ENCODE results near the gene SLC34A3. TPM values are rescaled to one million over a fixed set of nuclear protein-coding genes. Genes with fewer than 3 reads are reported as not detected.
"Not testable (repeated sequence)": the region's sequence is repeated elsewhere in the genome, so short reads cannot be mapped to it uniquely, and the experiment has no call there.

Gene SLC34A3
- total RNA-seq, 1 donor from 2014 or later, result not detected

- not testable (repeated sequence) for H3K4me3 ChIP-seq (ENCODE audit: low read depth, low read length); DNase-seq (ENCODE audit: low read depth)
- TF ChIP-seq, protein P1, sequence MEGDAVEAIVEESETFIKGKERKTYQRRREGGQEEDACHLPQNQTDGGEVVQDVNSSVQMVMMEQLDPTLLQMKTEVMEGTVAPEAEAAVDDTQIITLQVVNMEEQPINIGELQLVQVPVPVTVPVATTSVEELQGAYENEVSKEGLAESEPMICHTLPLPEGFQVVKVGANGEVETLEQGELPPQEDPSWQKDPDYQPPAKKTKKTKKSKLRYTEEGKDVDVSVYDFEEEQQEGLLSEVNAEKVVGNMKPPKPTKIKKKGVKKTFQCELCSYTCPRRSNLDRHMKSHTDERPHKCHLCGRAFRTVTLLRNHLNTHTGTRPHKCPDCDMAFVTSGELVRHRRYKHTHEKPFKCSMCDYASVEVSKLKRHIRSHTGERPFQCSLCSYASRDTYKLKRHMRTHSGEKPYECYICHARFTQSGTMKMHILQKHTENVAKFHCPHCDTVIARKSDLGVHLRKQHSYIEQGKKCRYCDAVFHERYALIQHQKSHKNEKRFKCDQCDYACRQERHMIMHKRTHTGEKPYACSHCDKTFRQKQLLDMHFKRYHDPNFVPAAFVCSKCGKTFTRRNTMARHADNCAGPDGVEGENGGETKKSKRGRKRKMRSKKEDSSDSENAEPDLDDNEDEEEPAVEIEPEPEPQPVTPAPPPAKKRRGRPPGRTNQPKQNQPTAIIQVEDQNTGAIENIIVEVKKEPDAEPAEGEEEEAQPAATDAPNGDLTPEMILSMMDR (conservative IDR thresholded peaks at IDR 0.05; ENCODE audit: low read depth, low read length), result peak; percentile 51
These were observed 31.6 kb downstream of the SLC34A3 start for GRCh38 chr9:137262173-137262908.

DNA sequence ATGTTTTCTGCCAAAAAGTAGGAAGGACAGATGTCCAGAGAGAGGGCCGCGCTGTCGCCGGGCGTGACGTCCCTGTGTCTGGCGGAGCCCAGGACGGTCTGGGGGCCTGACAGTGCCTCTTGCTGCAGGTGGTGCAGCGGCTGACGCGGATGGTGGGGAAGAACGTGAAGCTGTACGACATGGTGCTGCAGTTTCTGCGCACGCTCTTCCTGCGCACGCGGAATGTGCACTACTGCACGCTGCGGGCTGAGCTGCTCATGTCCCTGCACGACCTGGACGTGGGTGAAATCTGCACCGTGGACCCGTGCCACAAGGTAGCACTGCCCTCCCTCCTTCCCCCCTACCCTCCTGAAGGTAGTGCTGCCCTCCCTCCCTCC lies 32.2 kb downstream of the SLC34A3 start:
- no peak overlapping the region for H3K4me3 ChIP-seq (ENCODE audit: low read depth, low read length)
- no peak for DNase-seq (ENCODE audit: low read depth)
- TF ChIP-seq, protein P1 (conservative IDR thresholded peaks at IDR 0.05; ENCODE audit: low read depth, low read length), result no peak

GRCh38 chr9:137263506-137263905 lies 32.8 kb downstream of the SLC34A3 start:
- TF ChIP-seq, protein P1 (conservative IDR thresholded peaks at IDR 0.05; ENCODE audit: low read depth, low read length), result no peak
- DNase-seq (ENCODE audit: low read depth), result no peak
- H3K4me3 ChIP-seq (ENCODE audit: low read depth, low read length), result no peak overlapping the region

GRCh38 chr9:137264067-137264466 lies 33.4 kb downstream of the SLC34A3 start:
- no peak overlapping the region for H3K4me3 ChIP-seq (ENCODE audit: low read depth, low read length)
- TF ChIP-seq, protein P1 (conservative IDR thresholded peaks at IDR 0.05; ENCODE audit: low read depth, low read length), result no peak
- no peak for DNase-seq (ENCODE audit: low read depth)

- no peak overlapping the region for H3K4me3 ChIP-seq (ENCODE audit: low read depth, low read length)
- TF ChIP-seq, protein P1 (conservative IDR thresholded peaks at IDR 0.05; ENCODE audit: low read depth, low read length), result no peak
- DNase-seq (ENCODE audit: low read depth), result no peak
These were observed 34.9 kb downstream of the SLC34A3 start for GRCh38 chr9:137265496-137266161.

DNA sequence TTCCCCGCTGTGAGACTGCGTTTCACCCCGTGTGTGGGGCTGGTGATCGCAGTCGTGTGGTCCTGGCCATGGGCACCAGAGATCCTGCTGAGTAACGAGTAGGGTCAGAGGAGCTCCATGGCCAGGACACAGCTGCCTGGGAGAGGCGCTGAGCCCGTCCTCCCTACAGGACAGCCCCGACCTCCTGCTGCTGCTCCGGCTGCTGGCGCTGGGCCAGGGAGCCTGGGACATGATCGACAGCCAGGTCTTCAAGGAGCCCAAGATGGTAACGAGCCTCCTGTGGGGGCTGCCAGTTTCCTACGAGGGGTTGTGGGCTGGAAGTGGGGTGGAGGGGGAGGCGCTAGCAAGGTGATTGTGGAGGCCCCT lies 35.4 kb downstream of the SLC34A3 start:
- DNase-seq (ENCODE audit: low read depth), result no peak
- no peak overlapping the region for H3K4me3 ChIP-seq (ENCODE audit: low read depth, low read length)
- TF ChIP-seq, protein P1 (conservative IDR thresholded peaks at IDR 0.05; ENCODE audit: low read depth, low read length), result no peak
